Osteocyte (in vitro differentiated cells): Measurements from ENCODE around the gene OR8B4. TPM values are rescaled to one million over a fixed set of nuclear protein-coding genes. Genes with fewer than 3 reads are reported as not detected.

ENCODE experiments used
- DNase-seq: peaks from one replicate; pipeline ENCODE4 v3.0.0; 2021; ENCODE audit warnings: mixed read lengths; ENCODE audit not compliant: unreplicated experiment; ENCODE audit errors: extremely low spot score
- H3K27ac Mint-ChIP-seq: one replicate; pipeline ENCODE4 v1.8.0; 2021; ENCODE audit warnings: mild to moderate bottlenecking, mixed read lengths; ENCODE audit not compliant: unreplicated experiment
- H3K27me3 Mint-ChIP-seq: one replicate; pipeline ENCODE4 v1.8.0; 2021; ENCODE audit warnings: mixed read lengths; ENCODE audit not compliant: unreplicated experiment
- H3K36me3 Mint-ChIP-seq: one replicate; pipeline ENCODE4 v1.8.0; 2021; ENCODE audit warnings: mixed read lengths; ENCODE audit not compliant: unreplicated experiment
- H3K4me1 Mint-ChIP-seq: one replicate; pipeline ENCODE4 v1.8.0; 2021; ENCODE audit warnings: mixed read lengths; ENCODE audit not compliant: unreplicated experiment
- H3K4me3 Mint-ChIP-seq: one replicate; pipeline ENCODE4 v1.8.0; 2021; ENCODE audit warnings: mild to moderate bottlenecking, moderate library complexity, mixed read lengths; ENCODE audit not compliant: unreplicated experiment
- H3K9me3 Mint-ChIP-seq: one replicate; pipeline ENCODE4 v1.8.0; 2021; ENCODE audit warnings: mixed read lengths; ENCODE audit not compliant: unreplicated experiment
- long read RNA-seq: library from polyadenylated mRNA; unstranded; transcript quantifications from one replicate; pipeline ENCODE4 v2.0.0, GENCODE V29; 2021
- total RNA-seq: library from RNA; stranded (reverse); gene quantifications from 2 replicates; pipeline ENCODE4 v1.2.1, GENCODE V29; 2021
- TF ChIP-seq, protein P1 (sequence below): fragments of 200-600 bp; sonication (generic); IDR thresholded peaks from 2 replicates; pipeline ENCODE4 v1.5.0; 2021; ENCODE audit warnings: antibody characterized with exemption, mild to moderate bottlenecking, moderate library complexity

OR8B4 gene, protein sequence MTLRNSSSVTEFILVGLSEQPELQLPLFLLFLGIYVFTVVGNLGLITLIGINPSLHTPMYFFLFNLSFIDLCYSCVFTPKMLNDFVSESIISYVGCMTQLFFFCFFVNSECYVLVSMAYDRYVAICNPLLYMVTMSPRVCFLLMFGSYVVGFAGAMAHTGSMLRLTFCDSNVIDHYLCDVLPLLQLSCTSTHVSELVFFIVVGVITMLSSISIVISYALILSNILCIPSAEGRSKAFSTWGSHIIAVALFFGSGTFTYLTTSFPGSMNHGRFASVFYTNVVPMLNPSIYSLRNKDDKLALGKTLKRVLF
- total RNA-seq, result not detected in 2 replicates
- long read RNA-seq, result 0 reads

DNA sequence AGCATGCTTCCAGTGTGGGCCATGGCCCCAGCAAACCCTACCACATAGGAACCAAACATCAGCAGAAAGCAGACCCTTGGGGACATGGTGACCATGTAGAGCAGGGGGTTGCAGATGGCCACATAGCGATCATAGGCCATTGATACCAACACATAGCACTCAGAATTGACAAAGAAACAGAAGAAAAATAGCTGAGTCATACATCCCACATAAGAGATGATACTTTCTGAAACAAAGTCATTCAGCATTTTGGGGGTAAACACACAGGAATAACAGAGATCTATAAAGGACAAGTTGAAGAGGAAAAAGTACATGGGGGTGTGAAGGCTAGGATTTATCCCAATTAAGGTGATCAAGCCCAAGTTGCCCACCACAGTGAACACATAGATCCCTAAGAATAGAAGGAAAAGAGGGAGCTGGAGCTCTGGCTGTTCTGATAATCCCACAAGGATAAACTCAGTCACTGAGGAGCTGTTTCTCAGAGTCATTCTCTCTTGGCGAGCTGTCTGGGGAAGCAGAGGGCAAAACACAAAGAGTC lies at the start of gene OR8B4:
OR8B4 (minus strand) TSS at position 488 of the 538 bp plus-strand sequence; CDS start at position 488, 0 bp downstream.
- H3K4me3 Mint-ChIP-seq, result no peak within 1 kb of the TSS
- H3K27ac Mint-ChIP-seq, result no peak within 1 kb of the TSS
- peaks cover 7% of the 10 kb centered on the region for H3K27me3 Mint-ChIP-seq
- DNase-seq, result no peak
- no peaks in the 10 kb centered on the region for H3K4me1 Mint-ChIP-seq
- H3K36me3 Mint-ChIP-seq, result peaks cover under 1% of the 10 kb centered on the region
- peaks cover 2% of the 10 kb centered on the region for H3K9me3 Mint-ChIP-seq
- TF ChIP-seq, protein P1, sequence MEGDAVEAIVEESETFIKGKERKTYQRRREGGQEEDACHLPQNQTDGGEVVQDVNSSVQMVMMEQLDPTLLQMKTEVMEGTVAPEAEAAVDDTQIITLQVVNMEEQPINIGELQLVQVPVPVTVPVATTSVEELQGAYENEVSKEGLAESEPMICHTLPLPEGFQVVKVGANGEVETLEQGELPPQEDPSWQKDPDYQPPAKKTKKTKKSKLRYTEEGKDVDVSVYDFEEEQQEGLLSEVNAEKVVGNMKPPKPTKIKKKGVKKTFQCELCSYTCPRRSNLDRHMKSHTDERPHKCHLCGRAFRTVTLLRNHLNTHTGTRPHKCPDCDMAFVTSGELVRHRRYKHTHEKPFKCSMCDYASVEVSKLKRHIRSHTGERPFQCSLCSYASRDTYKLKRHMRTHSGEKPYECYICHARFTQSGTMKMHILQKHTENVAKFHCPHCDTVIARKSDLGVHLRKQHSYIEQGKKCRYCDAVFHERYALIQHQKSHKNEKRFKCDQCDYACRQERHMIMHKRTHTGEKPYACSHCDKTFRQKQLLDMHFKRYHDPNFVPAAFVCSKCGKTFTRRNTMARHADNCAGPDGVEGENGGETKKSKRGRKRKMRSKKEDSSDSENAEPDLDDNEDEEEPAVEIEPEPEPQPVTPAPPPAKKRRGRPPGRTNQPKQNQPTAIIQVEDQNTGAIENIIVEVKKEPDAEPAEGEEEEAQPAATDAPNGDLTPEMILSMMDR, result no peak

DNA sequence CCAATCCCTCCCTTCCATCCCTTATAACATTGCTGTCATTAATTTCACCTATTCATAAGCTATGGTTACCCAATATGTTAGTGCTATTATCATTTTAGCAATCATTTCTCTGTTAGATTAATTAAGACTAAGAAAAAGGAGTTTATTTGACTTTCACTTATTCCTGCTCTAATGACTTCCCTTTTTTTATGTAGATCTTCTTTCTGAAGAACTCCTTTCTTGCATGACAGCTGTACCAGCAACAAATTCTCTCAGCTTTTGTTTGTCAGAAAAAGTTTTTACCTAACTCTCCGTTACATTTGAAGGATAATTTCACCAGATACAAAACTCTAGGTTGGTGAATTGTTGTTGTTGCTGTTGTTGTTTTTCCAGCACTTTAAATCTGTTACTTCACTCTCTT lies 49.4 kb upstream of the OR8B4 start:
- H3K4me1 Mint-ChIP-seq, result no peaks in the 10 kb centered on the region
- H3K4me3 Mint-ChIP-seq, result no peak overlapping the region
- H3K9me3 Mint-ChIP-seq, result no peaks in the 10 kb centered on the region
- no peak overlapping the region for H3K27ac Mint-ChIP-seq
- DNase-seq, result no peak
- TF ChIP-seq, protein P1, result no peak
- H3K27me3 Mint-ChIP-seq, result peaks cover 31% of the 10 kb centered on the region
- H3K36me3 Mint-ChIP-seq, result no peaks in the 10 kb centered on the region

DNA sequence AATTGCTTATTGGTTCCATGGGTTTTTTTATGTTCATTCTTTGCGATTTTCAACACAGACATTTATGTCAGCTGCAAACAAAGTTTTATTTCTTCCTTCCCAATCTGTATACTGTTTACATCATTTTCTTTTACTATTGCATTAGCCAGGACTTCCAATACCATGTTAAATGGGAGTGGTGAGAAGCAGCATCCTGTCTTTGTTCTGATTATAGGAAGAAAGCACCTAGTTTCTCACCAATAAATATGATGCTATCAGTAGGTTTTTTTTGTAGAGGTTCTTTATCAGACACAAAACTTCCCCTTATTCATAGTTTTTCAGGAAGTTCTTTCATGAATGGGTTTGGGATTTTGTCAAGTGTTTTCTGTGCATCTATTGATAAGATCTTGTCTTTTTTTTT lies 48.8 kb upstream of the OR8B4 start:
- Mint-ChIP-seq H3K4me3 (no peak overlapping the region), H3K27ac (no peak overlapping the region), H3K27me3 (peaks cover 34% of the 10 kb centered on the region), H3K9me3 (no peaks in the 10 kb centered on the region), H3K4me1 (no peaks in the 10 kb centered on the region), H3K36me3 (no peaks in the 10 kb centered on the region)
- no peak for DNase-seq
- TF ChIP-seq, protein P1, result no peak

DNA sequence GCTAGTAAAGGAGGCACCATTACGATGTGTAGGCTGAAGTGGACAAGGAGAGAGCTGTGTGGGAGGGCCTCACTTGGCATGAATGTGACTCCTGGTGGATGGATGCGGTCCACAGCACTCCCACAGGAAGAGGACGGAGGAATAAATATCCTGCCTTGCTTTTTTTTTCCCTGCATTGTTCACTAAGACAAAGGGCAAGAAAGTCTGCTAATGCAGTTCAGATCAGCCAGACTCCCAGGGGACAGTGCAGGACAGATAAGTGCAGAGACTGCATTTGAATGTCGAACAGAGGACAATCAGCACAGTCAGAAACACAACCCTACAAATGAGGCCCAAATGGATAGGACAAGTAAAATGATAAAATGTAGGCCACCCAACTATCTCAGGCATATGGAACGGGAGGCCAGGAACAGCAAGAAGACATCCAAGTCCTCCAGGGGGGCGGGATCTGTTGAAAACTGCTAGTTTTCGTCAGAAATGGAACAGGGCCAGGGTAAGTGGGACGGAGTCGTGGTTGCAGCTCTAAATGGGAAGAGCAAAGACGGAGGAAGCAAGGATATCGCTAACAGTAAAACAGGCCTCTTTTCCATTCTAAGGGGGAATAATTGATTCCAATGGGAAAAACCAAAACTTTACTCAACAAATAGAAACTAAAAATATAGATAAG lies 46.0 kb upstream of the OR8B4 start:
- no peaks in the 10 kb centered on the region for H3K9me3 Mint-ChIP-seq
- no peaks in the 10 kb centered on the region for H3K36me3 Mint-ChIP-seq
- TF ChIP-seq, protein P1, result no peak
- H3K27me3 Mint-ChIP-seq, result peaks cover 34% of the 10 kb centered on the region
- DNase-seq, result no peak
- no peaks in the 10 kb centered on the region for H3K4me1 Mint-ChIP-seq
- H3K4me3 Mint-ChIP-seq, result no peak overlapping the region
- H3K27ac Mint-ChIP-seq, result no peak overlapping the region

DNA sequence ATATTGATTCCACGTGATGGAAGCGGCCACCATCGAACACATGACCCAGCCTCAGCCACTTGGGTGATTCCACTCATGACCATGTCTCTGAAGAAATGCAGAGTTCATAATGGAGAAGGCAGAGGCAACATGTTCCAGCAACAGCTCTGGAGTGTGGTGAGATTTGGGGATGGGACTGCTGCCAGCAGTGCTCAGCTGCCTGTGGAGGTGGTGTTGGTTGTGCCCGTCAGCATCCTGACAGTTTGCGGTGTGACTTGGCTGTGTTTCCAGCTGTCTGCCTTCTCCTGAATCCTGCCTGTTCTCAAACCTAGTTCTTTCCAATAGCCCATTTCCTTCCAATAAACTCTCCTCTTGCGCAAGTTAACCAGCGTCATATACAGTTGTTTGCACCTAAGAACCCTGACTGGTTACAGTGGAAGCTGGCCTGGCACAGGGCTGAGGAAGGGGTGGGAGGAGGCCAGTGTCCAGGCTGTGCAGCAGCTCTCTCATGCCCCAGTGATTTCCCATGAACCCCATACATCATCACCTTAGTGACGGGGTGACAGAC lies 42.8 kb upstream of the OR8B4 start:
- no peaks in the 10 kb centered on the region for H3K4me1 Mint-ChIP-seq
- H3K36me3 Mint-ChIP-seq, result no peaks in the 10 kb centered on the region
- no peak overlapping the region for H3K27ac Mint-ChIP-seq
- H3K9me3 Mint-ChIP-seq, result no peaks in the 10 kb centered on the region
- H3K27me3 Mint-ChIP-seq, result peaks cover 18% of the 10 kb centered on the region
- no peak for DNase-seq
- TF ChIP-seq, protein P1, result no peak
- H3K4me3 Mint-ChIP-seq, result no peak overlapping the region
